ENCODE data around the gene ACKR2. TPM values are rescaled to one million over a fixed set of nuclear protein-coding genes. Genes with fewer than 3 reads are reported as not detected.

Gene ACKR2
- polyA plus RNA-seq, 3 donors = 0.31 to 2.6 (median 1.7) TPM

- no peak overlapping the region for H3K27ac ChIP-seq (ENCODE audit: low read depth, low read length)
- WGBS, 3 donors = 79 to 84% (median 80%) methylated on average over 8 of the region's 8 CpGs
Observed at GRCh38 chr3:42900226-42901072, 91.2 kb downstream of the ACKR2 start.

GRCh38 chr3:42901073-42901415 is 91.8 kb downstream of the ACKR2 start:
- 71 to 86% (median 72%) methylated on average over 3 of the region's 3 CpGs for WGBS, 3 donors
- no peak overlapping the region for H3K27ac ChIP-seq (ENCODE audit: low read depth, low read length)

GRCh38 chr3:42902257-42902656 is 93.0 kb downstream of the ACKR2 start:
- H3K27ac ChIP-seq (ENCODE audit: low read depth, low read length) = no peak overlapping the region
- WGBS, 3 donors = 79 to 88% (median 83%) methylated on average over 2 of the region's 2 CpGs

GRCh38 chr3:42904076-42904475 is 94.8 kb downstream of the ACKR2 start:
- H3K27ac ChIP-seq (ENCODE audit: low read depth, low read length) = no peak overlapping the region
- WGBS, 3 donors = 77 to 89% (median 84%) methylated on average over 1 of the region's 1 CpG

GRCh38 chr3:42905740-42906069 is 96.5 kb downstream of the ACKR2 start:
- H3K27ac ChIP-seq (ENCODE audit: low read depth, low read length) = no peak overlapping the region
- WGBS, 3 donors = 10 to 23% (median 11%) methylated on average over 5 to 12 of the region's 12 CpGs

GRCh38 chr3:42906070-42906847 is 97.0 kb downstream of the ACKR2 start, which contains the start of gene ZNF662:
Gene ZNF662 (plus strand): TSS chr3:42906142. CDS start chr3:42908115, 1,973 bp downstream.
- WGBS, 3 donors = 2 to 3% (median 3%) methylated on average over 51 to 59 of the region's 59 CpGs
- no peak within 1 kb of the TSS for H3K27ac ChIP-seq (ENCODE audit: low read depth, low read length)

DNA sequence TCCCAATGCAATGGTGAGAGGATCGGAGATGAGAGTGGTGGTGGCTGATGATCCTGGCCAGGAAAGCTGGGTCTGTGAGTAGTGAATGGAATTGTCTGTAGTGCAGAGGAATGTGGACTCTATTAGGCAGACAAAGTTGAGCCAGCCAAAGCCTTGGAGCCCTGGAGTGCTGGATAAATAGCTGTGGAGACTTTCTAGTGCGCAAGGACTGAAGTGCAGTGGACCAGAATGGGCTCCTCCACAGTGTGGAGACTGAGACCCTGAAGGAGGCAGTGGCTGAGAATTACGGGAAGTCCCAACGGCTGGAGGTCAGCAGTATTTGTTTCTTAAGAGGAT is 97.6 kb downstream of the ACKR2 start:
- 67 to 77% (median 71%) methylated on average over 4 of the region's 4 CpGs for WGBS, 3 donors
- no peak overlapping the region for H3K27ac ChIP-seq (ENCODE audit: low read depth, low read length)

DNA sequence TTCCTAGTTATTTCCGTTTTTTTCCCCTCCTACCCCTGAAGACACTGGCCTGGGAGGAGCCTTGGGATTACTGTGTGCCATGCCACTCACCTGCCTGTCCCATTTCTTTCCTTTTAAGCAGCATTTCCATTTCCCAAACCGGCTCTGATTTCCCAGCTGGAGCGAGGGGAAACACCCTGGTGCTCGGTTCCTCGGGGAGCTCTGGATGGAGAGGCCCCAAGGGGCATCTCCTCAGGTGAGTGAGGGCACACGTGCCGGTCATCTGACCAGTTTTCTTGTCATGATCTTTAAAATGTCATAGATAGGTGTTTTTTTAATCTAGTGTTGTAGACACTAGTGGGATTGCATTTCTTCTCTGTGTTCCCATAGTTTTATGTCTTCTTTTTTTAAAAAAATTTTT is 99.4 kb downstream of the ACKR2 start:
- H3K27ac ChIP-seq (ENCODE audit: low read depth, low read length) = no peak overlapping the region
- WGBS, 3 donors = 88 to 98% (median 95%) methylated on average over 7 of the region's 7 CpGs

GRCh38 chr3:42911551-42911950 is 102.3 kb downstream of the ACKR2 start:
- WGBS, 3 donors = 92 to 98% (median 96%) methylated on average over 2 of the region's 2 CpGs
- no peak overlapping the region for H3K27ac ChIP-seq (ENCODE audit: low read depth, low read length)

GRCh38 chr3:42914771-42915515 is 105.7 kb downstream of the ACKR2 start:
- no peak overlapping the region for H3K27ac ChIP-seq (ENCODE audit: low read depth, low read length)
- WGBS, 3 donors = 94 to 98% (median 95%) methylated on average over 8 of the region's 8 CpGs

Other genes with a start within 250 kb of the ACKR2 start
- gene SEC22C, start 227.5 kb upstream of the ACKR2 start, polyA plus RNA-seq = 10 to 100 TPM; 26.0 to 45.0 (median 28.4) TPM
- gene SS18L2, start 218.6 kb upstream of the ACKR2 start, polyA plus RNA-seq = 10 to 100 TPM; 16.3 to 36.0 (median 20.6) TPM
- 10 to 100 TPM; 15.3 to 27.9 (median 20.2) TPM for gene NKTR, start 208.8 kb upstream of the ACKR2 start, polyA plus RNA-seq
- 10 to 100 TPM; 10.5 to 82.4 (median 28.1) TPM for gene ZBTB47, start 155.7 kb upstream of the ACKR2 start, polyA plus RNA-seq
- gene KLHL40, start 123.9 kb upstream of the ACKR2 start, polyA plus RNA-seq = under 1 TPM in 2 of 3 donors, not detected in 1; 0.03 to 0.41 TPM
- 1 to 10 TPM in 2 of 3 donors, under 1 TPM in 1; 0.15 to 2.0 (median 1.6) TPM for gene HHATL, start 106.6 kb upstream of the ACKR2 start, polyA plus RNA-seq
- under 1 TPM; 0.44 to 0.85 (median 0.56) TPM for gene CCDC13, start 36.2 kb upstream of the ACKR2 start, polyA plus RNA-seq
- 100 to 1,000 TPM in 2 of 3 donors, 10 to 100 TPM in 1; 44.3 to 246 (median 131) TPM for gene HIGD1A, start 5.0 kb upstream of the ACKR2 start, polyA plus RNA-seq
- under 1 TPM in 1 of 3 donors, not detected in 2; 0.01 TPM for gene CYP8B1, start 66.4 kb downstream of the ACKR2 start, polyA plus RNA-seq
- 1 to 10 TPM; 2.7 to 3.3 (median 2.8) TPM for gene ZNF662, start 96.7 kb downstream of the ACKR2 start, polyA plus RNA-seq
- 1 to 10 TPM; 1.6 to 7.8 (median 4.5) TPM for gene GASK1A, start 169.9 kb downstream of the ACKR2 start, polyA plus RNA-seq

All from adipose tissue (tissue), 3 donors.